ENCODE measurements around the gene ACD.

Gene ACD

GRCh38 chr16:67654403-67654911, 5.6 kb downstream of the ACD start (continued):
- no peak for TF ChIP-seq CREB5 (CRISPR knock-in tag; IDR thresholded peaks at IDR 0.05; ENCODE audit: low read depth)
- TF ChIP-seq ZFP3 (CRISPR knock-in tag; IDR thresholded peaks at IDR 0.05): no peak
- TF ChIP-seq ESRRG (CRISPR knock-in tag; IDR thresholded peaks at IDR 0.05): no peak
- no peak for TF ChIP-seq CSRNP3 (CRISPR knock-in tag; IDR thresholded peaks at IDR 0.05)
- no peak for TF ChIP-seq PPARA (CRISPR knock-in tag; IDR thresholded peaks at IDR 0.05; ENCODE audit: borderline replicate concordance)

GRCh38 chr16:67653789-67654402, 6.2 kb downstream of the ACD start:
- ATAC-seq: peak; percentile 61
- TF ChIP-seq CSDC2 (CRISPR knock-in tag; IDR thresholded peaks at IDR 0.05) (no peak), ZNF565 (CRISPR knock-in tag; conservative IDR thresholded peaks at IDR 0.05; ENCODE audit: low read depth) (no peak), PATZ1 (CRISPR knock-in tag; IDR thresholded peaks at IDR 0.05; ENCODE audit: borderline replicate concordance) (no peak), ZFP3 (CRISPR knock-in tag; IDR thresholded peaks at IDR 0.05) (peak; percentile 60; the same call in 1 of the 2 replicates), ESRRG (CRISPR knock-in tag; IDR thresholded peaks at IDR 0.05) (no peak)

GRCh38 chr16:67653128-67653788, 6.8 kb downstream of the ACD start:
- ATAC-seq: peak; percentile 53
- no peak for TF ChIP-seq ISL1 (CRISPR knock-in tag; IDR thresholded peaks at IDR 0.05)
- TF ChIP-seq ARNTL (CRISPR knock-in tag; IDR thresholded peaks at IDR 0.05; ENCODE audit: borderline replicate concordance, low read depth): no peak
- no peak for TF ChIP-seq POU6F1 (CRISPR knock-in tag; IDR thresholded peaks at IDR 0.05; ENCODE audit: borderline replicate concordance, low read depth)
- TF ChIP-seq ZNF70 (CRISPR knock-in tag; IDR thresholded peaks at IDR 0.05): no peak
- no peak for TF ChIP-seq ZNF8 (CRISPR knock-in tag; IDR thresholded peaks at IDR 0.05)
- no peak for TF ChIP-seq TCF4 (CRISPR knock-in tag; IDR thresholded peaks at IDR 0.05; ENCODE audit: borderline replicate concordance)
- TF ChIP-seq RARB (CRISPR knock-in tag; IDR thresholded peaks at IDR 0.05): no peak

GRCh38 chr16:67652578-67653127, 7.4 kb downstream of the ACD start:
- ATAC-seq: peak; percentile 7
- TF ChIP-seq ZNF565 (CRISPR knock-in tag; conservative IDR thresholded peaks at IDR 0.05; ENCODE audit: low read depth): no peak
- TF ChIP-seq RARB (CRISPR knock-in tag; IDR thresholded peaks at IDR 0.05): no peak

- TF ChIP-seq CREB5 (CRISPR knock-in tag; IDR thresholded peaks at IDR 0.05; ENCODE audit: low read depth) (no peak), ZC3H10 (CRISPR knock-in tag; IDR thresholded peaks at IDR 0.05) (no peak), ZNF565 (CRISPR knock-in tag; conservative IDR thresholded peaks at IDR 0.05; ENCODE audit: low read depth) (no peak)
- ATAC-seq: no peak
These were observed 8.2 kb downstream of the ACD start for GRCh38 chr16:67651847-67652246.
